GM21367 (cell line): ENCODE data around the gene CYBC1.
"Not testable (repeated sequence)": the region's sequence is repeated elsewhere in the genome, so short reads cannot be mapped to it uniquely, and the experiment has no call there.

Experiments
- ATAC-seq: cut with Tn5 transposase; IDR thresholded peaks from one replicate; pipeline ENCODE4 v1.9.1; 2021; ENCODE audit not compliant: unreplicated experiment

Gene CYBC1

GRCh38 chr17:82479602-82480001, 29.1 kb upstream of the CYBC1 start:
- ATAC-seq, result no peak

DNA sequence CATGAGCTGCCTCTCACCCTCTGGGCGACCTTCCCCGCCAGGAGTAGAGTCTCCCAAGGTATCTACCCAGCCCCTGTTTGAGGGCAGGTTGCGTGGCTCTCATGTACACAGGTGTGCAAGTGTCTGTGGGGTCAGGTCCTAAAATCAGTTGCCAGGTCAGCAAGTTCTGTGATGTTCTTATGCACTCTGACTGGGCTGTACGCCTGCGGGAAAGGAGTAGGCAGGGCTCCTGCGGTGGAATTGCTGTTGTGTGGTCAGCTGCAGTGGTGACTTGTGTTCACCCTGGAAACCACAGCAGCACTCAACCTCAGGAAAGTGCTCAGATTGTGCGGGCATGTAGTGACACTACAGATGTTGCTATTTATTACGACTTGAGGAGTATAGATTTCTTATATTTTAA, 27.4 kb upstream of the CYBC1 start:
- ATAC-seq, result no peak

DNA sequence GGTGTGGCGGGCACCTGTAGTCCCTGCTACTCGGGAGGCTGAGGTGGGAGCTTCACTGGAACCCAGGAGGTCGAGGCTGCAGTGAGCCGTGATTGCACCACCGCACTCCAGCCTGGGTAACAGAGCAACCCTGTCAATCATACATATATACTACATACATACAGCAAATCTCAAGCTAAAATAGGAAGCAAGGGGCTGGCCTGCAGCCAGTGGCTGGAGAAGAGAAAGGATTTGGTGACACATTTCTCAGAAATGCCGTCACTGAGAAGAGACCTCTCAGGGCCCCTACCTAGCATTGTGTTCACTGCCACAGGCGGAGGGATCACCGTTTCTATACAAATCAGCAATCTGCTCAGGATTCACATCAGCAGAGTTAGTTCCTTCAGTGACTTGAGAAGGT, 24.9 kb upstream of the CYBC1 start:
- ATAC-seq, result no peak

- no peak for ATAC-seq
Measured at GRCh38 chr17:82474223-82475010, 23.9 kb upstream of the CYBC1 start.

DNA sequence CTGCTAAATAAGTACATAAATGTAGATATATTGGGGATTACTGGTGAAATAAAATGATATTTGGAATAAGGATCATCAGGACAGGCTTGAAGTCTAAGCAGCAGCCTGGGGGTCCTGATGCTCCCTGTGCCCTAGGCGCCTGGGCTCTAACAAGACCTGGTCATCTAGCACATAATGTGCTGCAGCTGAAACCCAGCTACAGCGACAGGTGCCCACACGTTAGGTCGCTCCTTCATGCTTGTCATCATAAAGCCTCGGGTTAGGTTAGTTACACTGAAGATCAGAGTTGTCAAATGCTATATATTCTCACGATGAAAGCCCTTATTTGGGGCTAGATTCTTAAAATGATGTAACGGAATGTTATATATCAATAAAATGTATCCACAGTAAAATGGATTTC, 19.5 kb upstream of the CYBC1 start:
- ATAC-seq, result no peak

- ATAC-seq, result no peak
Measured at GRCh38 chr17:82468692-82469091, 18.1 kb upstream of the CYBC1 start.

- ATAC-seq, result no peak
Measured at GRCh38 chr17:82465023-82465603, 14.6 kb upstream of the CYBC1 start.

DNA sequence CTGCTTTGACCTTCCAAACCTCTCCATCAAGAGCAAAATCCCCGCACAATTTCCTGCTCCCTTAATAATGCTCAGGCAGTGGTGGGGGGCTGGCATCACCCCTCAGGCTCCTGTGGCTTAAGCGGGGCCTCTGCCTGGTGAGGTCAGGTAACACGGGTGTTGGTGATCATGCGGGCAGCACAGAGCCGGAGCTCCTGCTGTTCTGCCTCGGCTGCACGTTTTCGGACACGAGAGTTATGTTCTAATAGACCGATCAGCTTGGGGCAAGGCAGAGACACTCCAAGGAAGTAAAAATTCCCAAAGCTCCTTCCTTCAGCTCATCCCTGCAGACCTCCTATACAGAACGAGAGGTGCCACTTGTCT, 14.0 kb upstream of the CYBC1 start:
- ATAC-seq, result no peak

DNA sequence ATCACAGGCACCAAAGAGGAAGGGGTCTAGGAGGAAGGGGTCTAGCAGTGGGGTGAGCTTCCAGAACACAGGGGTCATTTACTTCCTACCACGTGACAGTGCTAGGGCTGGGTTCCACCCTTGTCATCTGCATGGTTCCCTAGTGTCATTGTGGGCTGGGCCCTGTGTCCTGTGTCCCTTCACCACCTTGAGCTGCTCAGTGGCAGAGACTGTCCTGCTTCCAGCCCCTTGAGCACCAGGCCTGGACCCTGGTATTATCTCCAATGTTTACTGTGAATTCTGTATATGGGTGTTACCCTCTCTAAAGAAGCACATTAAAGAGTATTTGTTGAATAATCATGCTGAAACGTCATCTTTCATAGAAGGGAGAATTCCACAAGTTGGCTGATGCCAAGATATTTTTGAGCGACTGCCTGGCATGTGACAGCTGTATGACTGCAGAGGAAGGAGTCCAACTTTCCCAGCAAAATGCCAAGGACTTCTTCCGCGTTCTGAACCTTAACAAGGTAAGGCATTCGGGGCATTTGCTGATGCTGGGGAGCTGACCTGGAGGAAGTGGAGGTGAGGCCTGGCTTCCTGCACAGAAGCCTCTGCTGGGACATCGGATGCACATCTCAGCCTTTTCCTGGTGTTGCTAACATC, 13.5 kb upstream of the CYBC1 start:
- no peak for ATAC-seq

DNA sequence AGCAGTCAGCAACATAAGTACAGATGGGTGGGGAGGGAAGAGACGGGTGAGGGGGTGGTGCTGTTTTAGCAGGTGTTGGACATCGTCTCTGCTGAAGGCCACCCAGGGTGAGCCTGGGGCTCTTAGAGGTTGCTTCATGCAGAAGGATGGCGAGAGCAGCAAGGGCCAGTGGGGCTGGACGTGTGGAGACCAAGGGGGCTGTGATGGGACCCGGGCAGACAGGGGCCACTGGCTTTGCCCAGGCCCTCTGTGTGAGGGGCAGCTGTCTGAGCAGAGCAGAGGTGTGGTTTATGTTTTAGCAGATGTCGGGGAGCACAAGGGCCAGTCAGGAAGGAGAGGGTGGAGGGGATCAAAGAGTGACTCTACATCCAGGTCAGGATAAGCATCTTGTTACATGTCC, 12.8 kb upstream of the CYBC1 start:
- ATAC-seq, result no peak

DNA sequence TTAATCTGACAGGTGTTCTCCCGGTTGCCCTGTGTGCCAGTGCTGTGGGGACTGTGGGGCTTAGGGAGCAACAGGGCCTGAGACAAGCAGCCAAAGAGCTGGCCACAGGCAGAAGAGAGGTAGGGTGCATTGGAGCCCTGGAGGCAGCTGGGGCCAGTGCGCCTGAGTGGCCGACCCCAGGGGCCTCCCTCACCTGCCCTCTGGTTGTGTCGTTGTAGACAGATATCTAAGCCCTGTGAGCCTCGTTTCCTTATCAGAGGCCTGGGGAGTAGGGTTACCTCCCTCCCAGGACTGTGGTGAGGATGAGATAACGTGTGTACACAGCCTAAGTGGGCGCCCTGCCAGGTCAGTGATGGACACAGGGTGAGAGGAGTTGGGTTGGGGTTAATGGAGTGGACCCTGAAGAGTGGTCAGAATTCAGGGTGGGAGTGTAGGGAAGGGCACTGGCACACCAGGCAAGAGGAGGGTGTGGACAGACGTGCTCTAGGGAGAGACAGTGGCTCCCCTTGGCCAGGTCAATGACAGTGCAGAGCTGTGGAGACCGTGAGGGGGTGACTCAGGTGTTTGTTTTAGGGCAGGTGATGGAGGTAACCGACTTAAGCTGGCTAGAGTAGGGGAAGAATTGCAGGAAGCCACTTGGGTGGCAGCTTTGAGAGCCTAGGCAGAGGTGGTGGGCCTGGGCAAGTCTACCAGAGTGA, 11.4 kb upstream of the CYBC1 start:
- no peak for ATAC-seq

GRCh38 chr17:82459936-82460335, 9.4 kb upstream of the CYBC1 start:
- ATAC-seq, result not testable (repeated sequence)

DNA sequence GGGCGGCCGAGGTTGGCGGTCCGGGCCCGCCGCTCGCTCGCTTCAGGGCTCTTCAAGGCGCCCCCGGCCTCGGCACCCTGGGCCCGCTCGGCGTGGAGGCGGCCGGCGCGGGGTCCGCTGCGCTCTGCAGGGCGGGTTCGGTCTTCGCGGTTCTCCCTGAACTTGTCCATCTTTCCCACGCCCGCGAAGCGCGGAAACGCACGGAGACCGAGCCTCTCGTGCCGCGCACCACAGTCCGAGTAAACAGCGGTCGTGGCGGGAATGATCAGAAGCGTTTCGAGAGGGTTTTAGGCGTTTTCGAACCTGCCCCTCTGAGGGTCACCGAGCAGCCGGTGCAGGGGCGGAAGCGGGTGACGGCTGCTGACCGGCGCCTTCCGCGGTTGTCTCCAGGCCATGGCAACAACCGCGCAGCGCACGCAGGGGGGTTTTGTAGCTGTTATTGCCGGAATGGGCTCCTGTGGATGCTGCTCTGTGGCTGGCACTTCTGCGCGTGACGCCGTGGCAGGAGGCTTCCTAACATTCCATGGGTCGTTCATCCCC, 8.4 kb upstream of the CYBC1 start:
- ATAC-seq, result peak; percentile 23

GRCh38 chr17:82458179-82458884, 7.8 kb upstream of the CYBC1 start, which contains the start of gene NARF:
TSS of gene NARF (plus strand) at chr17:82458741. CDS start at chr17:82458804, 63 bp downstream.
- peak; percentile 88 for ATAC-seq

DNA sequence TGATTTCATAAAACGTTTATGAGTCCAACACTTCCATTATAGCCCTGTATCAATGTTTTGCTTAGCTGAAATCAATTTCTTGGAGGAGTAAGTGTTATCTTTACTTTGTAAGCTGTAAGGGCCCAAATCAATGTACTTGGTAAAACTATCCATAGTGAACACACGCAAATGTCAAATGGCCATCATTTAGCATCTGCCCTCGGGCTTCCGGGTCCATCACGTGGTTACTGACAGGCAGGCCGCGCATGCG, 7.3 kb upstream of the CYBC1 start:
- ATAC-seq, result no peak

DNA sequence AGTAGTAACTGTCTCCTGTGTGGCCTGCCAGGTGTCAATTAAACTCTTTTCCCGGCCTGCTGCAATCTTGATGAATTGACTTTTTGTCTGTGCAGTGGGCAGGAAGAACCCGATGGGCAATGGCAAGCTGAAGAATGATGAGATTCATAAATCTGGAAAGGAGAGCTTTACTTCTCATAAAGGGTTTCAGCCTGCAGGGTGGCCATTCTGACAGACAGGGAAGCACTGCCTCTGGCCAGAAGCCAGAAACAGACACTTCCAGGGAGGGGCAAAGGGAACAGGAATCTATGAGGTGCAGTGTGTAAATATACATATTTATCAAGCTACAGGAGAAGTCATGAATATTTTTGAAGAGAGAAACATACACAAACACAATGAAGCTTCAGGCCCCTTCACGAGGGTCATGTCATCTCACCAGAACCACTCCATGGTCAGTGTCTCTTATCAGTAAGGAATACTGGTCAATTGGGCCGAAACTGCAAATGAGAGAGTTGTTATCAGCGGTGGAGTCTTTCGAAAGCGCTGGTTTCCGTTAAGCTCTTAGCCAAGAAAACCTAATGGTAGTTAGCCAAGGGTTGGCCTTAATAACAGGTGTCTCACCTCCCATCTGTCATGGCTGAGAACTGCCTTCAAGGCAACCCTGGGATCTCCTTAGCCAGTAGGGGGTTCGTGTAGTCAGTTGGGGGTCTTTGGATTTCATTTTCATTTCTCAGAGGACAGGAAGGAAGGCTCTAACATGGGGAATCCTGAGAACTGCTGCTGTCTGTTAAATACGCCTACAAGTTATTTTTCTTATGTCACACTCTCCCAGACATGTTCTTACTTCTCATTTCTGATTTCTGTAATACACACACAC, 6.7 kb upstream of the CYBC1 start:
- ATAC-seq, result no peak

DNA sequence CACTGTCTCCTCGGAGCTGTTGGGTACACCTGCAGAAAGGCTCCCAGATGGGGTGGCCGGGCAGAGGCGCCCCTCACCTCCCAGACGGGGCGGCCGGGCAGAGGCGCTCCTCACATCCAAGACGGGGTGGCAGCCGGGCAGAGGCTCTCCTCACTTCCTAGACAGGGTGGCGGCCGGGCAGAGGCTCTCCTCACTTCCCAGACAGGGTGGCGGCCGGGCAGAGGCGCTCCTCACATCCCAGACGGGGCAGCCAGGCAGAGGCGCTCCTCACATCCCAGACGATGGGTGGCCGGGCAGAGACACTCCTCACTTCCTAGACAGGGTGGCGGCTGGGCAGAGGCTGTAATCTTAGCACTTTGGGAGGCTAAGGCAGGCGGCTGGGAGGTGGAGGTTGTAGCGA, 3.2 kb upstream of the CYBC1 start:
- not testable (repeated sequence) for ATAC-seq

- not testable (repeated sequence) for ATAC-seq
Measured at GRCh38 chr17:82453151-82453550, 2.6 kb upstream of the CYBC1 start.

- no peak for ATAC-seq
Measured at GRCh38 chr17:82452162-82452561, 1.6 kb upstream of the CYBC1 start.

DNA sequence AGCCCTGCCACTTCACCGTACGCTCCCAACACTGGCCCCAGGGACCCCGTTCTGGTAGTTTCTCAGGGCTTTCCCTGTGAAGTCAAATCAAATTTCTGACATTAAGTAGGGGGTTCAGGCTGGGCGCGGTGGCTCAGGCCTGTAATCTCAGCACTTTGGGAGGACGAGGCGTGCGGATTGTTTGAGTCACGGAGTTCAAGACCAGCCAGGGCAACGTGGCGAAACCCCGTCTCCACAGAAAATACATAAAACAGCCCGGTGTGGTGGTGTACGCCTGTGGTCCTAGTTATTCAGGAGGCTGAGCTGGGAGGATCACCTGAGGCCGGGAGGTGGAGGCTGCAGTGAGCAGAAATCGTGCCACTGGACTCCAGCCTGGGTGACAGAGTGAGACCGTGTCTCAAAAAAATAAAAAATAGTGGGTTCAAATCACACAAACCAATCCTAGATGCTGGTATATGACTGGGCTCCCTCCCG, 632 bp downstream of the CYBC1 start:
- ATAC-seq, result no peak
